Measurements from ENCODE around the gene ICOSLG. TPM values are rescaled to one million over a fixed set of nuclear protein-coding genes. Genes with fewer than 3 reads are reported as not detected.
"Not testable (repeated sequence)": the region's sequence is repeated elsewhere in the genome, so short reads cannot be mapped to it uniquely, and the experiment has no call there.

Gene ICOSLG, protein sequence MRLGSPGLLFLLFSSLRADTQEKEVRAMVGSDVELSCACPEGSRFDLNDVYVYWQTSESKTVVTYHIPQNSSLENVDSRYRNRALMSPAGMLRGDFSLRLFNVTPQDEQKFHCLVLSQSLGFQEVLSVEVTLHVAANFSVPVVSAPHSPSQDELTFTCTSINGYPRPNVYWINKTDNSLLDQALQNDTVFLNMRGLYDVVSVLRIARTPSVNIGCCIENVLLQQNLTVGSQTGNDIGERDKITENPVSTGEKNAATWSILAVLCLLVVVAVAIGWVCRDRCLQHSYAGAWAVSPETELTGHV
- 10 to 100 TPM in 1 of 4 donors, 1 to 10 TPM in 3; 1.3 to 14.8 (median 8.3) TPM for polyA plus RNA-seq (ENCODE audit: insufficient read length in 4 of 4)

DNA sequence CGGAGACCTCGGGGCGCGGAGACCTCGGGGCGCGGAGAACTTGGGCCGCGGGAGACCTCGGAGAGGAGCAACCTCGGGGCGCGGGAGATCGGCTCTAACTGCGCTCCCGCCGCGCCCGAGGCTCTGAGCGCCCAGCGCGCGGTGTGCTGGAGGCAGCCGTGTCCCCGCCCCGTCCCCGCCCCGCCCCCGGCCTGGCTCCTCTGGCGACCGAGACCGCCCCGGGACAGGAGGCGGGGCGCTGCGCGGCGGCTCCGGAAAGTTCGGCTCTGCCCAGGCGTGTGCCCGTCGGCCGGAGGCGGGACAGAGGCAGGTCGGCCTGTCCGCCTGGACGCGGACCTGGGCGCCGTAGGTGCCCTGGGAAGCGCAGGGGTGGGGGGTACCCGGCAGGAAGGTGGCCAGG is at the start of gene ICOSLG:
TSS of gene ICOSLG (minus strand) at position 102 of the 400 bp plus-strand sequence. CDS start 126 bp downstream, outside the sequence.
- not testable (repeated sequence) for DNase-seq (ENCODE audit: low read depth in 4 of 4, low spot score in 3 of 4)

DNA sequence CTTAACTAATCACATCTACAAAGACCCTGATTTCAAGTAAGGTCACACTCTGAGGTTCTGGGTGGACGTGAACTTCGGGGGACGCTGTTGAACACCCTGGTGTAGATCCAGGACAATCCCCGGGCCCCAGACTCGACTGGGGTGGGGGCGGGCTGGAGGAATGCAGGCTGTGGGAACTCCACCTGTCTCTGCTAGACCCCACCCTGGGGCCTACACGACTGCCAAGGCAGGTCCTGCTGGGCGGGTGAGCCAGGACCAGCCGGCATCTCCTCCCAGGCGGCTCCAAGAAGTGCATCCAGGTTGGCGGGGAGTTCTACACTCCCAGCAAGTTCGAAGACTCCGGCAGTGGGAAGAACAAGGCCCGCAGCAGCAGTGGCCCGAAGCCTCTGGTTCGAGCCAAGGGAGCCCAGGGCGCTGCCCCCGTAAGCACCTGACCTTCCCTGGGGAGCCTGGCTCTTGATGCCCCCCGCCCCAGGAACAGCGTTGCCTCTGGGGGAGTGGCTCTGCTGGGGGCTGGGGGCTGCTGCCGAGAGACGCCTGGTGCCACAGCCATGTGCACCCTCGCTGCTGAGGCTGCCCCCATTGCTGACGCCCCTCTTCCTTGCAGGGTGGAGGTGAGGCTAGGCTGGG is 48.8 kb upstream of the ICOSLG start:
- DNase-seq (ENCODE audit: low read depth in 4 of 4, low spot score in 3 of 4): no peak

DNA sequence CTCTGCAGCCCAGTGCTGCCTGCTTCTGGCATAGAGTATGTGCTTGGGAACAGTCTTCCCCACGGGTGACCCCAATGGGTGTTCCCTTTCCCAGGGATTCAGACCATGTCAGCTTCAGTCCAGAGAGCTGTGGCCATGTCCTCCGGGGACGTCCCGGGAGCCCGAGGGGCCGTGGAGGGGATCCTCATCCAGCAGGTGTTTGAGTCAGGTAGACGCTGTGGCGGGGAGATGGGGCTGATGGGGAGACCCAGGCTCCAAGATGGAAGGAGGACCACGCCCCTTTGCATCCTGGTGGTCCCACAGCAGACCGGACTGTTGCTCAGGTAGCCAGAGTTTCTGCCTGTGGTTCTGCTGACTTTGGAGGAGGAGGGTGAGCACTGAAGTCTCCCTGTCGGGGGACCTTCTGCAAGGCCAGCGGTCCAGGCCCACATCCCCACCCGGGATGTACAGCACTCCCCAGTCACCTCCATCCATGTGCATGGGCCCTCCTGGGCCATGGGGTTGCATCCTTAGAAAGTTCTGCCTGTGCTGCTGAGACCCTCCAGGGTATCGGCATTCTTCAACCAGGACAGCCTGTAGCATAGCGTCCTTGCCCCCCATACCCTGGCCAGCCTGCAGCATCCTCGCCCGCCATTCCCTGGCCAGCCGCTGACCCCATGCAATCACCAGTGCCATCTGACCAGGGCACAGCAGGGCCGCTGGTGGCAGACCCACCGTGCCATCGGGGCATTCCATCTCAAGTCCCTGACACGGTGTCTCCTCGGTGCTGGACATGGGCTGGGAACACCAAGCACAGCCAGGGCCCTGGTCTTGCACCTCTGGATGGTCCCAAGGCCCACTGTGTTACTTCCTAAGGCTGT is 47.7 kb upstream of the ICOSLG start:
- no peak for DNase-seq (ENCODE audit: low read depth in 4 of 4, low spot score in 3 of 4)

DNA sequence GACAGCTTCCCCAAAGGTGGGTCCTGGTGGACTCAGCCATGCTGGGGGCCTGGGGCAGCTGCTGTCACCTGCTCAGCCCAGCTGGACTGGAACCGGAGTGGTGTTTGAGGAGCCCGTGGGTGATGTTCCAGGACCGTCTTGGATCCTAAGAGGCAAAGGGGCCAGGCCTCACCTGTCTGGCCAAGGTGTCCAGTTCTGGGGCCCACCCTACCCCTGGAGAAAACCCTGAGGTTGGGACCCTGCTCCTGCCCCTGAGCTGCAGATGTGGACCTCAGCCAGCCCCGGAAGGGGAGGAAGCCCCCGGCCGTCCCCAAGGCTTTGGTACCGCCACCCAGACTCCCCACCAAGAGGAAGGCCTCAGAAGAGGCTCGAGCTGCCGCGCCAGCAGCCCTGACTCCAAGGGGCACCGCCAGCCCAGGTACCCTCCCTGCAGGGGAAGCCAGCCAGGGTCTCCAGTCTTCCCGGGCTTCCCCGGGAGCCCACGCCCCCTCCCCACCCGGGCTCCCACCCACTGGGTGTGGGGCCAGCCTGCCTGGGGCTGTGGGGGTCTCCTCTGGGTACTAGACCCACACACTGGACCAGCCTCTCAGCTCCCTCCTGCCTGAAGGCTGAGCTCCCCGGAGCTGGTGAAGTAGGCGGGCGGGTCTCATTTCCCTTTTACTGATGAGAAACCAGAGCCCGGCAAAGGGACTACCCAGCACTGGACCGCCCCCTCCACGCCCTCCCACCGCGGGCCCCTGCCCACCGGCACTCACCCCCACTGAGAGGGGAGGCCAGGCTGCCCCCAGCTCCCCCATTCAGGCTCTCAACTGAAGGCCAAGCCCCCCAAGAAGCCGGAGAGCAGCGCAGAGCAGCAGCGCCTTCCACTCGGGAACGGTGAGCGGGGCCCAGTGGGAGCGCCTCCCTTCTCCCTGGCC is 46.2 kb upstream of the ICOSLG start:
- no peak for DNase-seq (ENCODE audit: low read depth in 4 of 4, low spot score in 3 of 4)

DNA sequence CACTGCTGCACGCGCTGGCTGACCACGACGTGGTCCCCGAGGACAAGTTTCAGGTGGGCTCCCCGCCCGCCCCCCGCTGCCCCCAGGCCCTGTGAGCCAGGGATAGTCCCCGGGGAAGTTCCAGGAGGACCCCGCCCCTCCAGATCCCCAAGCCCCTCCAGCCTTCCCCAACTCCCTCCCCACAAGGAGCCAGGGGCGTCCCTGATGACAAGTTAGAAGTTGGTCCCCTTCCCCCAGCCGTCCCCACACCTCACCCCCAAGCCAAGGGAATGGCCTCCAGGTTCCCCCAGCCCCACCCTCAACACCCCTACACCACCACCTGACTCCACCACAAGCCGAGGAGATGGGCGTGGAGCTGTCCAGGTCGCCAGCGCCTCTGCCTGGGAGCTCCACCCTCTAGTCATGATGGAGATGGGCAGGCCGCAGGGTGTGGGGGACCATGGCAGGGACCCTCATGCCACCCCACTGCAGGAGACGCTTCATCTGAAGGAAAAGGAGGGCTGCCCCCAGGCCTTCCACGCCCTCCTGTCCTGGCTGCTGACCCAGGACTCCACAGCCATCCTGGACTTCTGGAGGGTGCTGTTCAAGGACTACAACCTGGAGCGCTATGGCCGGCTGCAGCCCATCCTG is 45.5 kb upstream of the ICOSLG start:
- no peak for DNase-seq (ENCODE audit: low read depth in 4 of 4, low spot score in 3 of 4)

DNA sequence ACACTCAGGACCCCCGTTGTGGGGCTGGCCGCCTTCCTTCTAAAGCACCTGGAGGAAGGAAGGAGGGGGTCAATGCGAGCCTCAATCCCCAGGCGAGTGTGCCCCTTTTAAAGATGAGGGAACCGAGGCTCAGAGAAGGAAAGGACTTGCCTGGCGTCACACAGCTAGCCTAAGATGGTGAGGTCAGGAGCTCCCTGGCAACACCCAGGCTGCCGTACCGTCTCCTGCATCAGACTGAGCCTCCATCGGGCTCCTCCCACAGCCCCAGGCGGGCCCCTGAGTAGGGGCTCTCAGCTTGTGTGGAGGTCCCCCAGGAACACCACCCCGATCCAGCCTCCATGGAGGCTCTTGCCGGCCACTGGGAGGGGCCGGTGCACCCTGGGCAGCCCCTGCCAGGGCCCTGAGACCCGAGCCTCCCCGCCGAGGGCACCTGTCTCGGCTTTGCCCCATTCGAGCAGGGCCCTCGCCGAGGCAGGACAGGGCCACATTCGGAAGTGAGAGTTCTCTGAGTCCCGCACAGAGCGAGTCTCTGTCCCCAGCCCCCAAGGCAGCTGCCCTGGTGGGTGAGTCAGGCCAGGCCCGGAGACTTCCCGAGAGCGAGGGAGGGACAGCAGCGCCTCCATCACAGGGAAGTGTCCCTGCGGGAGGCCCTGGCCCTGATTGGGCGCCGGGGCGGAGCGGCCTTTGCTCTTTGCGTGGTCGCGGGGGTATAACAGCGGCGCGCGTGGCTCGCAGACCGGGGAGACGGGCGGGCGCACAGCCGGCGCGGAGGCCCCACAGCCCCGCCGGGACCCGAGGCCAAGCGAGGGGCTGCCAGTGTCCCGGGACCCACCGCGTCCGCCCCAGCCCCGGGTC is 44.6 kb upstream of the ICOSLG start, which contains the start of gene AIRE:
TSS of gene AIRE (plus strand) at position 739 of the 855 bp plus-strand sequence. CDS start 131 bp downstream, outside the sequence.
- no peak for DNase-seq (ENCODE audit: low read depth in 4 of 4, low spot score in 3 of 4)

DNA sequence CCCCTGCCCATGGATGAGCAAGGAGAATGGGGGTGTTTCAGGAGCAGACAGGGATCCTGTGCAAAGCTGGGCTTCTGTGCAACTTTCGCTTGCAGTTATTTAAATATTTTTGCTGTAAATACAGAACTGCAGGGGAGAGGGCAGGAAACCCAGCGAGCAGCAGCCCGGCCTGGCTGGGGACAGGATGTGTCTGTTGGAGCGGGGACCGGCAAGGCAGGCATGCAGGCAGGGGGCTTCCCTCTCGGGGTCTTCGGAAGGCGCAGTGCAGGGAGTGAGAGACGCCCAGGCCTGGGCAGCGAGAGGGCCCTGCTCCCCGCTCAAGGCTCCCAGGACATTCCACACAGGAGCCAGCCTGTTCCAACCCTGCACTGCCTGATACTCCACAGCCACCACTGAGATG is 43.2 kb upstream of the ICOSLG start:
- no peak for DNase-seq (ENCODE audit: low read depth in 4 of 4, low spot score in 3 of 4)

DNA sequence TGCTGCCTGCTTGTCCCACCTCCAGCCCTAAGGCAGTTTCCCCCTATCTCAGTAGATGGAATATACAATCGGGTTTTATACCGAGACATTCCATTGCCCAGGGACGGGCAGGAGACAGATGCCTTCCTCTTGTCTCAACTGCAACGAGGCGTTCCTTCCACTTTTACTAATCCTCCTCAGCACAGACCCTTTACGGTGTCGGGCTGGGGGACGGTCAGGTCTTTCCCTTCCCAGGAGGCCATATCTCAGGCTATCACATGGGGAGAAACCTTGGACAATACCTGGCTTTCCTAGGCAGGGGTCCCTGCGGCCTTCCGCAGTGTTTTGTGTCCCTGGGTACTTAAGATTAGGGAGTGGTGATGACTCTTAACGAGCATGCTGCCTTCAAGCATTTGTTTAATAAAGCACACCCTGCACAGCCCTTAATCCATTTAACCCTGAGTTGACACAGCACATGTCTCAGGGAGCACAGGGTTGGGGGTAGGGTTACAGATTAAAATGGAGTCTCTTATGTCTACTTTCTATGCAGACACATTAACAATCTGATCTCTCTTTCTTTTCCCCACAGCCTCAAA is 42.6 kb upstream of the ICOSLG start:
- DNase-seq (ENCODE audit: low read depth in 4 of 4, low spot score in 3 of 4): not testable (repeated sequence)

DNA sequence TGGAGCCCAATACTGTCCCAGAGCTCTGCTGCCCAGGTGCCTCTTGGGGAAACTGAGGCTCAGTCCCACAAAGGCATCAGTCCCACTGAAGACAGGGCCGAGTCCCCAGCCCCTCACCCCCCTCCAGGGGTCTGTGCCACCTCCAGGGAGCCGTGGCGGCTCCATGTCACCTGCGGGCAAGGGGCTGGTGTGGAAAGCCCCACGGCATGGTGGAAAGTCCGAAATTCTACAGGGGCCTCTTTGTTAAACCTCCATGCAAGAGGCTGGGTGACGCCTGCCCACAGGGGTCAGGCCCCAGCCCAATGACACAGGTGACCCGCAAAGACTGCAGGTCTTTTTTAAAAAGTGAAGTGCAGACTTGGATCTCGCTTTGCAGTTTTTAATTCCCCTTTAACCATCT is 41.6 kb upstream of the ICOSLG start:
- no peak for DNase-seq (ENCODE audit: low read depth in 4 of 4, low spot score in 3 of 4)

DNA sequence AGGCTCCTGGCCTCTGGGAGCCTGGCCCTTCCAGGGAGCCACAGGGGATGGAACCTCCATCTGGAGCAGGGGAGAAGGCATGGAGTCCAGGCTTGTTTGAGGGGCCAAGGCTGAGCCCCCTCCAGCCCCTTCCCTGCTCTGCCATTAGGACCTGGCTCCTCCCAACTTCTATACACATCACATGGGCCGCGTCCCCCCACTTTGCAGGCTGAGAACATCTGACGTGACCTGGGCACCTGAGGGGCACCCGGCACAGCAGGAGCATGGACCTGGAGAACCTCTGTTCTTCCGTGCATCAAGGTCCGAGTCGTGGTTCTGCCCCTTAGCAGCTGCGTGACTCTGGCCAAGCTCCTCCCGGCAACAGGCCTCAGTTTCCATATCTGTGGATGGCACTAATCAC is 41.1 kb upstream of the ICOSLG start:
- DNase-seq (ENCODE audit: low read depth in 4 of 4, low spot score in 3 of 4): no peak

DNA sequence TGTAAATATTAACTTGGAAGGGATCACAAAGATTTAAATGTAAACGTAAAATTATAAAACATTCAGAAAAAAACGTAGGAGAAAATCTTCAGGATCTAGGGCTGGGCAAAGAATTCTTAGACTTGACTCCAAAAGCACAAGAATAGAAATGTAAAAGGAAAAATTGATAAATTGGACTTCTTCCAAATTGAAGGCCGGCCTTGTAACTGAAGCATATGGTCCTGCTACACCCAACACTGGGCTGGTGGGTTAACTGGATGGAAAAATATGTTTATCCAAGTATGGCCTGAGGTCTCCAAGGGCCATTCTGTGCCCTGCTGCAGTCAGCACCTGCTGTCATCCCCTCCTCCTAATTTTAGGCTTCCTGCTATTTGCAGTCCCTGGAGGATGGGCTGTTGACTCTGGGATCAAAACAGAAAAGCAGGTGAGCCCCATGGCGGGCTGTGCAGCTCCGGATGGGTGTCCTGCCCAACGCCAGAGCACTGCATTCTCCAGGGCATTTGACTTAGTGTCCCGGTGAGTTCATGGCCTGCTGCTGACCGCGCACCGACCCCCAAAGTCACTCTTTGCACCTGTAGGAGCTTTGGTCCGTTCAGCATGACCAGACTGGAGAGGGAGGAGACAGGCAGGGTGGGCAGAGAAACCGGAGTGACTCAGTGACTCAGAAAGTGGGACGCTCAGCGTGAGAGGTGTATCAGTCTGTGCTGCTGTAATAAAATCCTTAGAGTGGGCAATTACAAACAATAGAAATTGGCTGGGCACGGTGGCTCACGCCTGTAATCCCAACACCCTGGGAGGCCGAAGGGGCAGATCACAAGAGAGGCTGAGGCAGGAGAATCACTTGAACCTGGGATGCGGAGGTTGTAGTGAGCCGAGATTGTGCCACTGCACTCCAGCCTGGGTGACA is 38.9 kb upstream of the ICOSLG start:
- DNase-seq (ENCODE audit: low read depth in 4 of 4, low spot score in 3 of 4): no peak

DNA sequence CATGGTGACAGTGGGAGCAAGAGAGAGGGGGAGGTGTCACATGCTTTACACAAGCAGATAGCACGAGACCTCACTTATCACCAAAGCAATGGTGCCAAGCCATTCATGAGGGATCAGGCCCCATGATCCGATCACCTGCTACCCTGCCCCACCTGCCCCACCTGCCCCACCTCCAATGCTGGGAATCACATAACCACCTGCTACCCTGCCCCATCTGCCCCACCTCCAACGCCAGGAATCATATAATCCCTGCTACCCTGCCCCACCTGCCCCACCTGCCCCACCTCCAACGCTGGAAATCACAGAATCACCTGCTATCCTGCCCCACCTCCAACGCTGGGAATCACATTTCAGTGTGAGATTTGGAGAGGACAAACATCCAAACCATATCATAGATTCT is 34.3 kb upstream of the ICOSLG start:
- no peak for DNase-seq (ENCODE audit: low read depth in 4 of 4, low spot score in 3 of 4)

DNA sequence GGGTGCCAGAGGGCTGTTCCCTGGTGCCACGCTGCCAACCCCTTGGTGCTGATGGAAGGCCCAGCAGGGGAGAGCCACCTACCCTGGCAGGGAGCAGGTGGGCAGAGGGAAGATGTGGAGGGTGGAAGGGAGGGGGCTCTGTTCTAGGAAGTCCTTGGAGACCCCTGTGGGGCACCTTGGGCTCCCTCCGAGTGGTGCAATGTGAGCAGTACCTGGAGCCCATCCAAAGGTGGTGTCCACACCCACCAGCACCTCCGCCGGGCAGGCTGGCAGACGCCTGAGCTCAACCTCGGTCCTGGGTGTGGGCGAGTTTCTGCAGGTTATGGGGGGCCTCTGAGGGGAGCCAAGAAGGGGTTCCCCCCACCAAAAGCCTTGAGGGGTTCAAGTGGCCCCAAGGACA is 32.3 kb upstream of the ICOSLG start:
- no peak for DNase-seq (ENCODE audit: low read depth in 4 of 4, low spot score in 3 of 4)

DNA sequence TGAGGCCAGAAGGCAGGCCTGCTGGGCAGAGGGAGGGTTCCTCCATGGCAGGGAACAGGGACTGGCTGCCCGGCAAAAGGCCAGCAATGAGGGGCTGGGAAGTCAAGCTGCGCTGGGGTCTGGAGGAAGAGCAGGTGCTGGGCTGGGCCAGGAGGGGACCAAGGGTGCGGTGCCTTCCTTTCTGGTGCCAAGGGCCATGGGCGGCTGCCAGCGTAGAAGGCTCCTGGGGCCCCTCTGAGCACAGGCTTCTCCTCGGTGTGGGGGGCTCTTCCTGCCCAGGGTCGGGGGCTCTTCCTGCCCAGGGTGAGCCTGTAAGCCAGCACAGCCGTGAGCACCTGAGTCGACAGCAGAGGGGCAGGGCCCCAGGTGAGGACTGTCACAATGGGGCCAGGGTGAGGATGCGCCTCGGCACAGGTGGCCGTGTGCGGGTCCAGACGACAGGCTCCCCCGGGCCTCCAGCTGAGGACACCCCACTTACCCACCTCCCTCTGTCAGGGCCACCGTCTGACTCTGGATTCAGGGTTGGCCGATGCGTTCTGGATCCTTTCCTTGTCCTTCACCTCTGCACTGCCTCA is 31.6 kb upstream of the ICOSLG start:
- DNase-seq (ENCODE audit: low read depth in 4 of 4, low spot score in 3 of 4): no peak

DNA sequence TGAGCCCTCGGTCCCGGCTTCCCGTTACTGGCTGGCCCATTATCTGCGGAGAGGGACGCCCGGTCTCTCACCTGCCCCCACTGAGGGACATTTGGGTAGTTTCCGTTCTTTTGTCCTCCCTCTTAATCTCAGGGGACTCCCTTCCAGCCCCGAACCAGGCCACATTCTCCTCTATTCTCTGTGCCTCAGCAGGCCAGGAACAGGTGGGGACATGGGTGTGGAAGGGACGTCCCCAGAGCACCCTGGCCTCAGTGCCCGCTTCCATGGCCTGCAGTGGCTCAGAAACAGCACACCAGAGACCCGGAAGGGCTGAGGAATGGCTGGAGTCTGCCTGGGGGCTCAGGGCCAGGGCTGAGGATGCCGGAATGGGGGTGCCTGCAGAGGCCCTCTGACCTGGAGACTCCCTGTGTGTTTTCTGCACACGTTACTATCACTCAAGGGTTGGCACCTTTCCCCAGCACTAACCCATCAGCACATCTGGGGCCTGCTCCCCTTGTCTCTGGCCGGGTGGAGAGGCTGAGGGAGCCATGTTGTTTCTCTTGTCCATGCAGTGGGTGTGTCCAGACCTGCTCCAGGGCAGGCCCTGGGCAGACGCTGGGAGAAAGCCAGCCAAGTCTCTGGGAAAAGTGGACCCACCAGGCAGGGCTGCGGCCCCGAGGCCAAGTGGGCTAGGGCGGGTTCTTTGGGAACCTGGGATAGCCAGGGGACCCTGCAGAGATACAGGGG is 31.0 kb upstream of the ICOSLG start:
- DNase-seq (ENCODE audit: low read depth in 4 of 4, low spot score in 3 of 4): no peak

DNA sequence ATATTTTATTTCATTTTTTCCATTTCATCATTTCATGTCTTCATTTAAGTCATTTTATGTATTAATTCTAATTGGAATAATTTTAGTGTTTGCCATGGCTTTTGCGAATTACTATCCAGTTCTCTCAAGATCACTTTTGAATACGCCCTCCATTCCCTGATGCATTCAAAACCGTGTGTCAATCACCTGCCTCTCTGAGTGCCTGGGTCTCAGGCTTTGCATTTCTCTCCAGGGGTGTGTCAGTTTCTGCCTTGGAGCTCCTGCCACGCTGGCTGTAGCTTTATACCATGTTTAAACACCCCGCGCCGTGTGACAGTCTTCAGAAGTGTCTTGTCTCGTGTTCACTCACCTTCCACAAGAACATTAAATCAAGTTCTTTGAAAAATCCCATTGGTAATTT is 28.3 kb upstream of the ICOSLG start:
- DNase-seq (ENCODE audit: low read depth in 4 of 4, low spot score in 3 of 4): no peak
